HG03175 (cell line): ENCODE measurements around the gene HOXB1.
"Not testable (repeated sequence)": the region's sequence is repeated elsewhere in the genome, so short reads cannot be mapped to it uniquely, and the experiment has no call there.

Experiments used
- ATAC-seq: cut with Tn5 transposase; IDR thresholded peaks from one replicate; pipeline ENCODE4 v1.9.1; 2021; ENCODE audit warnings: mild to moderate bottlenecking, moderate library complexity; ENCODE audit not compliant: unreplicated experiment

HOXB1 gene

GRCh38 chr17:48523010-48523409 is 7.8 kb downstream of the HOXB1 start:
- ATAC-seq, result no peak

- no peak for ATAC-seq
Measured at GRCh38 chr17:48522031-48522653, 8.7 kb downstream of the HOXB1 start.

GRCh38 chr17:48520631-48521079 is 10.2 kb downstream of the HOXB1 start:
- no peak for ATAC-seq

- ATAC-seq, result no peak
Measured at GRCh38 chr17:48519427-48519826, 11.4 kb downstream of the HOXB1 start.

GRCh38 chr17:48517478-48517877 is 13.3 kb downstream of the HOXB1 start:
- ATAC-seq, result no peak

- no peak for ATAC-seq
Measured at GRCh38 chr17:48515925-48516900, 14.6 kb downstream of the HOXB1 start.

GRCh38 chr17:48514477-48514876 is 16.3 kb downstream of the HOXB1 start:
- ATAC-seq, result no peak

- no peak for ATAC-seq
Measured at GRCh38 chr17:48513666-48514455, 16.9 kb downstream of the HOXB1 start.

- ATAC-seq, result no peak
Measured at GRCh38 chr17:48513097-48513496, 17.7 kb downstream of the HOXB1 start.

GRCh38 chr17:48510761-48511604 is 19.8 kb downstream of the HOXB1 start:
- peak; percentile 55 for ATAC-seq

GRCh38 chr17:48510381-48510760 is 20.4 kb downstream of the HOXB1 start:
- ATAC-seq, result no peak

GRCh38 chr17:48509708-48510107 is 21.1 kb downstream of the HOXB1 start:
- ATAC-seq, result not testable (repeated sequence)

- no peak for ATAC-seq
Measured at GRCh38 chr17:48506246-48506645, 24.6 kb downstream of the HOXB1 start.

- ATAC-seq, result peak; percentile 95
Measured at GRCh38 chr17:48505788-48506187, 25.0 kb downstream of the HOXB1 start.

GRCh38 chr17:48504953-48505352 is 25.9 kb downstream of the HOXB1 start:
- ATAC-seq, result no peak

- ATAC-seq, result no peak
Measured at GRCh38 chr17:48503747-48504146, 27.1 kb downstream of the HOXB1 start.

- no peak for ATAC-seq
Measured at GRCh38 chr17:48502901-48503300, 27.9 kb downstream of the HOXB1 start.

GRCh38 chr17:48502312-48502711 is 28.5 kb downstream of the HOXB1 start:
- no peak for ATAC-seq

GRCh38 chr17:48500435-48501426 is 30.1 kb downstream of the HOXB1 start:
- no peak for ATAC-seq
